ENCODE data around the gene MYL9. TPM values are rescaled to one million over a fixed set of nuclear protein-coding genes. Genes with fewer than 3 reads are reported as not detected.

Gene MYL9
- total RNA-seq, 1 donor from 2014 or later: 1,345 TPM

DNA sequence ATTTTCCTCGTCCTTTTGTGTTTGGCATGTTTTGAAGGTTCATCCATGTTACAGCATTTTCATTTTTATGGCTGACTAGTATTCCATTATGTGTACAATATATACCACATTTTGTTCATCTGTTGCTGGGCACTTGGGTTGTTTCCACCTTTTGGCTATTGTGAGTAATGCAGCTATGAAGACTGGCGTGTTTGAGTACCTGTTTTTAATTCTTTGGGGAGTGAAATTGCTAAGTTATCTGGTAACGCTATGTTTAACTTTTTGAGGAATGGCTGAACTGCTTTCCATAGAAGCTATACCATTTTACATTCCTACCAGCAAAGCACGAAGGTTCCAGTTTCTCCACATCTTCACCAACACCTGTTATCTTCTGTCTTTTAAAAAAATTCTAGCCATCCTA is 37.0 kb upstream of the MYL9 start:
- Histone ChIP-seq H3K4me3 (no peak overlapping the region), H3K27ac (replicated peaks) (no peak overlapping the region), H3K27me3 (ENCODE audit: low read depth) (no peaks in the 10 kb centered on the region), H3K9me3 (replicated peaks) (no peaks in the 10 kb centered on the region), H3K4me1 (peaks cover 4% of the 10 kb centered on the region), H3K36me3 (peaks cover 96% of the 10 kb centered on the region)
- TF ChIP-seq CTCF (IDR thresholded peaks at IDR 0.05; ENCODE audit: borderline replicate concordance): no peak
- no peak for DNase-seq
- intact Hi-C loops (cut with micrococcal nuclease): no loop called here

DNA sequence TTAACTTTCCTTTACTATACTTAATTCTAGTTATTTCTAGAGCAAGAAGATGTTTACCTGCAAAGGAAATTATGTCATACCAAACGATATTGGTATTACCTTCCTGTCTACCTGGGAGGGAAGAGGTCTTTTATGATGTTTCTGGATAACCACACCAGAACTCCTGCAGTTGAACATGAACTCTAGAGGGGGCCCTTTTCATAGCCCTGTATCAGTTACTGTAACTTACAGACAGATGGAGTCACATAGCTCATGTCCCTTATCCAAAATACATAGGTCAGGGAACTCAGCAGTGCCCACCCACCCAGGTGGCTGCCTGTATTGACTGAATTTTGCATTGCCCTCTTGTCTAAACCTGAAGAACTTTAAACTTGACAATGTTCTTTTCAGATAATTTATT is 35.1 kb upstream of the MYL9 start:
- intact Hi-C loops (cut with micrococcal nuclease): no loop called here
- peak; percentile 39 for TF ChIP-seq CTCF (IDR thresholded peaks at IDR 0.05; ENCODE audit: borderline replicate concordance)
- Histone ChIP-seq H3K27ac (replicated peaks) (no peak overlapping the region), H3K9me3 (replicated peaks) (no peaks in the 10 kb centered on the region), H3K4me3 (no peak overlapping the region), H3K27me3 (ENCODE audit: low read depth) (no peaks in the 10 kb centered on the region), H3K36me3 (peaks cover 95% of the 10 kb centered on the region), H3K4me1 (no peaks in the 10 kb centered on the region)
- DNase-seq: no peak

DNA sequence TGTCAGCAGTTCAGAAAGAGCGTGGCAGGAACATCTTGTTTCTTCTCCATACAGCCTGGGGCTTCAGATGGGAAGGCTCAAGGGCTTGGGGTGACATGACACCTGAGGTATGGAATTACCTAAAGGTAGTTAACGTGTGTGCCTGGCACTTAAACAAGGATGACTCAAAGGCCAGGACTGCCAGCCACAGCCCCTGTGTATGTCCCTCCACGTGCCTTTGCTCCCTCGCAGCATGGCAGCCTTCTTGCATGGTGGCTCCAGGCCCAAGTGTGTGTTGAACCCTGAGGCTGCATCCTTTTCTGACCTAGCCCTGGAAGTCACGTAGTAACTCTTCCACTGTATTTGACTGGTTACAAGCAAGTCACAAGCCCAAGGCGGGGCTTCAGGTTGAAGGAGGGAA is 33.6 kb upstream of the MYL9 start:
- intact Hi-C loops (cut with micrococcal nuclease): no loop called here
- H3K4me1 ChIP-seq: no peaks in the 10 kb centered on the region
- H3K27ac ChIP-seq (replicated peaks): no peak overlapping the region
- peaks cover 94% of the 10 kb centered on the region for H3K36me3 ChIP-seq
- H3K4me3 ChIP-seq: no peak overlapping the region
- DNase-seq: no peak
- no peaks in the 10 kb centered on the region for H3K27me3 ChIP-seq (ENCODE audit: low read depth)
- TF ChIP-seq CTCF (IDR thresholded peaks at IDR 0.05; ENCODE audit: borderline replicate concordance): no peak
- H3K9me3 ChIP-seq (replicated peaks): no peaks in the 10 kb centered on the region

DNA sequence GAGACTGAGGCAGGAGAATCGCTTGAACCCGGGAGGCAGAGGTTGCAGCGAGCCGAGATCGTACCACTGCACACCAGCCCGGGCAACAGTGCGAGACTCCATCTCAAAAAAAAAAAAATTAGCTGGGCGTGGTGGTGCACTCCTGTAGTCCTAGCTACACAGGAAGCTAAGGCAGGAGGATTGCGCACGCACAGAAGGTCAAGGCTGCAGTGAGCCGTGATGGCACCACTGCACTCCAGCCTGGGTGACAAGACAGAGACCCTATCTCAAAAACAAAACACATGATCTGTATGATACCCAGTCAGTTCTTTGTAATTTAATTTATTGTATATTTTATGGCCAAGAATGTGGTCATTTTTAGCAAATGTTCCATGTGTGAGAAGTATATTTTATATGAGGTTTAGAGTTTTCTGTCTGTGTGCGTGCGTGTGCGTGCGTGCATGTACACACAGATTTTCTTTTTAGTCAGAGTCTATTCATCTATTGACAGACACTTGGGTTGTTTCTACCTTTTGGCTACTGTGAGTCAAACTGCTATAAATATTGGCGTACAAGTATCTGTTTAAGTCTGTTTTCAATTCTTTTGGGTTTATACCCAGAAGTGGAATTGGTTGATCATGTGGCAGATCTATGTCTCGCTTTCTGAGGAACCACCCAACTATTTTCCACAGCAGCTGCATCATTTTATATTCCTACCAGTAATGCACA is 22.2 kb upstream of the MYL9 start:
- DNase-seq: no peak
- peaks cover 22% of the 10 kb centered on the region for H3K4me1 ChIP-seq
- H3K27me3 ChIP-seq (ENCODE audit: low read depth): no peaks in the 10 kb centered on the region
- H3K4me3 ChIP-seq: no peak overlapping the region
- intact Hi-C loops (cut with micrococcal nuclease): no loop called here
- no peaks in the 10 kb centered on the region for H3K9me3 ChIP-seq (replicated peaks)
- TF ChIP-seq CTCF (IDR thresholded peaks at IDR 0.05; ENCODE audit: borderline replicate concordance): no peak
- H3K27ac ChIP-seq (replicated peaks): no peak overlapping the region
- H3K36me3 ChIP-seq: peaks cover 59% of the 10 kb centered on the region

DNA sequence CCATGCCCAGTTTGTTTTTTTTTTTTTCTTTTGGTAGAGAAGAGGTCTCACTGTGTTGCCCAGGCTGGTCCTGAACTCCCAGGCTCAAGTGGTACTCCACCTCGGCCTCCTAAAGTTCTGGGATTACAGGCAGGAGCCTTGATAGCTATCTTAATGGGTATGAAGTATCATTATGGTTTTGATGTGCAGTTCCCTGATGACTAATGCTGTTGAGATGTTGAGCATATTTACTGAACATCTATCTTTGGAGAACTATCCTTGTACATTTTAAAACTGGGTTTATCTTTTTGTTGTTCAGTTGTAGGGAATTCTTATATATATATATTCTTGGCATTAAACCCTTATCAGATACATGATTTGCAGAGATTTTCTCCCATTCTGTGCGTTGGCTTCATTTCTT is 21.4 kb upstream of the MYL9 start:
- DNase-seq: no peak
- H3K9me3 ChIP-seq (replicated peaks): no peaks in the 10 kb centered on the region
- TF ChIP-seq CTCF (IDR thresholded peaks at IDR 0.05; ENCODE audit: borderline replicate concordance): no peak
- peaks cover 22% of the 10 kb centered on the region for H3K4me1 ChIP-seq
- no peaks in the 10 kb centered on the region for H3K27me3 ChIP-seq (ENCODE audit: low read depth)
- no peak overlapping the region for H3K27ac ChIP-seq (replicated peaks)
- no peak overlapping the region for H3K4me3 ChIP-seq
- H3K36me3 ChIP-seq: peaks cover 60% of the 10 kb centered on the region
- intact Hi-C loops (cut with micrococcal nuclease): no loop called here
